Activated CD4-positive, CD25-positive, alpha-beta regulatory T cell treated with anti-CD3 and anti-CD28 coated beads, Interleukin-2, amount 50 U/mL, for 24 hours (primary cell): ENCODE results near the gene MTHFR.

ENCODE experiments used
- ATAC-seq, 2 donors: fragments of 150-1000 bp; cut with Tn5 transposase; one replicate each; pipeline ENCODE4 v1.10.0; 2021; ENCODE audit warnings: mild to moderate bottlenecking in 1 of 2, moderate library complexity in 1 of 2

The MTHFR gene

GRCh38 chr1:11805422-11806306, at the start of gene MTHFR, which contains the start of gene CLCN6:
MTHFR (minus strand) TSS chr1:11805964; CDS start chr1:11803116, 2,848 bp downstream.
CLCN6 (plus strand) TSS chr1:11806191; CDS start chr1:11806263, 72 bp downstream.
- ATAC-seq = peak; percentile 94 to 95

- peak; percentile 73 to 83 for ATAC-seq
These were observed 49.7 kb upstream of the MTHFR start for GRCh38 chr1:11855430-11855829.

- no peak for ATAC-seq
These were observed 48.8 kb upstream of the MTHFR start for GRCh38 chr1:11854519-11854918.

GRCh38 chr1:11851180-11851579, 45.4 kb upstream of the MTHFR start:
- ATAC-seq = no peak

GRCh38 chr1:11850156-11850555, 44.4 kb upstream of the MTHFR start:
- no peak for ATAC-seq

- ATAC-seq = no peak
These were observed 42.6 kb upstream of the MTHFR start for GRCh38 chr1:11848373-11848700.

- ATAC-seq = no peak
These were observed 42.1 kb upstream of the MTHFR start, which contains the start of gene NPPA for GRCh38 chr1:11847667-11848372. NPPA (minus strand) TSS chr1:11847783; CDS start chr1:11847684, 99 bp downstream.

GRCh38 chr1:11845641-11846335, 40.0 kb upstream of the MTHFR start:
- ATAC-seq = no peak

GRCh38 chr1:11842154-11843041, 36.6 kb upstream of the MTHFR start:
- ATAC-seq = no peak

GRCh38 chr1:11841245-11842153, 35.7 kb upstream of the MTHFR start:
- ATAC-seq = no peak

GRCh38 chr1:11839727-11840705, 34.3 kb upstream of the MTHFR start:
- ATAC-seq = no peak

- peak; percentile 78 to 88 for ATAC-seq
These were observed 32.8 kb upstream of the MTHFR start for GRCh38 chr1:11838349-11839272.

- ATAC-seq = no peak
These were observed 32.1 kb upstream of the MTHFR start for GRCh38 chr1:11837767-11838348.

GRCh38 chr1:11836955-11837766, 31.4 kb upstream of the MTHFR start:
- no peak for ATAC-seq

- ATAC-seq = no peak
These were observed 29.9 kb upstream of the MTHFR start for GRCh38 chr1:11835441-11836225.

GRCh38 chr1:11833900-11834299, 28.1 kb upstream of the MTHFR start:
- no peak for ATAC-seq
